Brain microvascular endothelial cell (primary cell): ENCODE results near the gene NTM.
A peak's percentile ranks its signal among the peaks of the same experiment; 100 is the strongest.

Experiments used
- DNase-seq: peaks from one replicate; pipeline ENCODE4 v3.0.0-alpha.2; 2020
- H3K27ac ChIP-seq: fragments of 250-450 bp; sonication (Bioruptor Pico); 2 replicates; pipeline ENCODE4 v1.5.1; 2020; ENCODE audit warnings: mild to moderate bottlenecking, moderate library complexity
- H3K27me3 ChIP-seq: fragments of 250-450 bp; sonication (Bioruptor Pico); replicated peaks from 2 replicates; pipeline ENCODE4 v1.5.1; 2020; ENCODE audit warnings: mild to moderate bottlenecking
- H3K36me3 ChIP-seq: fragments of 250-450 bp; sonication (Bioruptor Pico); replicated peaks from 2 replicates; pipeline ENCODE4 v1.5.1; 2020; ENCODE audit warnings: mild to moderate bottlenecking
- H3K4me3 ChIP-seq: 2 replicates; pipeline ENCODE4 v1.5.1; 2011; ENCODE audit warnings: low read depth, mild to moderate bottlenecking, control low read depth, low read length, moderate library complexity
- CTCF ChIP-seq: IDR thresholded peaks from 2 replicates; pipeline ENCODE4 v1.5.1; 2011; ENCODE audit warnings: low read depth, mild to moderate bottlenecking, moderate library complexity, low read length, control low read depth, inconsistent platforms; ENCODE audit errors: missing control alignments
- in situ Hi-C: cut with HindIII; loops from 2 replicates; pipeline ENCODE4 v1.10.0; 2017; ENCODE audit warnings: low sequenced_read_pairs, low pct_ligation_motif_present

Gene NTM

GRCh38 chr11:131692961-131693360, 322.5 kb downstream of the NTM start:
- H3K27ac ChIP-seq = no peak overlapping the region
- in situ Hi-C loops = no loop called here
- H3K27me3 ChIP-seq = no peaks in the 10 kb centered on the region
- no peaks in the 10 kb centered on the region for H3K36me3 ChIP-seq
- DNase-seq = no peak
- TF ChIP-seq CTCF = no peak
- H3K4me3 ChIP-seq = no peak overlapping the region

- Histone ChIP-seq H3K4me3 (no peak overlapping the region), H3K27me3 (no peaks in the 10 kb centered on the region)
- in situ Hi-C loops = no loop called here
These were observed 323.3 kb downstream of the NTM start for GRCh38 chr11:131693756-131694155.

GRCh38 chr11:131694526-131695424, 324.4 kb downstream of the NTM start:
- peak overlapping the region; percentile 17 for H3K4me3 ChIP-seq
- in situ Hi-C loops = no loop called here
- DNase-seq = peak; percentile 70

More at GRCh38 chr11:131693756-131694155, 323.3 kb downstream of the NTM start:
- TF ChIP-seq CTCF = no peak
- Histone ChIP-seq H3K27ac (no peak overlapping the region), H3K36me3 (no peaks in the 10 kb centered on the region)
- no peak for DNase-seq

GRCh38 chr11:131695889-131696429, 325.5 kb downstream of the NTM start:
- in situ Hi-C loops = no loop called here
- Histone ChIP-seq H3K27me3 (no peaks in the 10 kb centered on the region), H3K27ac (no peak overlapping the region), H3K4me3 (no peak overlapping the region), H3K36me3 (no peaks in the 10 kb centered on the region)
- DNase-seq = peak; percentile 33
- TF ChIP-seq CTCF = no peak

More at GRCh38 chr11:131694526-131695424, 324.4 kb downstream of the NTM start:
- no peaks in the 10 kb centered on the region for H3K27me3 ChIP-seq
- H3K36me3 ChIP-seq = no peaks in the 10 kb centered on the region
- peak; percentile 97 for TF ChIP-seq CTCF
- no peak overlapping the region for H3K27ac ChIP-seq

- DNase-seq = no peak
- H3K36me3 ChIP-seq = no peaks in the 10 kb centered on the region
- H3K27ac ChIP-seq = no peak overlapping the region
- H3K27me3 ChIP-seq = no peaks in the 10 kb centered on the region
- no peak for TF ChIP-seq CTCF
- in situ Hi-C loops = no loop called here
- H3K4me3 ChIP-seq = no peak overlapping the region
These were observed 326.3 kb downstream of the NTM start for GRCh38 chr11:131696690-131697089.
